ENCODE data around the gene PLEKHB2. TPM values are rescaled to one million over a fixed set of nuclear protein-coding genes. Genes with fewer than 3 reads are reported as not detected.

PLEKHB2 gene
- total and polyA plus RNA-seq, 10 of the 15 experiments (the other 5 are each of a cell fraction or from before 2014, with no cell fraction given): 12.3 to 55.6 (median 26.2) TPM

DNA sequence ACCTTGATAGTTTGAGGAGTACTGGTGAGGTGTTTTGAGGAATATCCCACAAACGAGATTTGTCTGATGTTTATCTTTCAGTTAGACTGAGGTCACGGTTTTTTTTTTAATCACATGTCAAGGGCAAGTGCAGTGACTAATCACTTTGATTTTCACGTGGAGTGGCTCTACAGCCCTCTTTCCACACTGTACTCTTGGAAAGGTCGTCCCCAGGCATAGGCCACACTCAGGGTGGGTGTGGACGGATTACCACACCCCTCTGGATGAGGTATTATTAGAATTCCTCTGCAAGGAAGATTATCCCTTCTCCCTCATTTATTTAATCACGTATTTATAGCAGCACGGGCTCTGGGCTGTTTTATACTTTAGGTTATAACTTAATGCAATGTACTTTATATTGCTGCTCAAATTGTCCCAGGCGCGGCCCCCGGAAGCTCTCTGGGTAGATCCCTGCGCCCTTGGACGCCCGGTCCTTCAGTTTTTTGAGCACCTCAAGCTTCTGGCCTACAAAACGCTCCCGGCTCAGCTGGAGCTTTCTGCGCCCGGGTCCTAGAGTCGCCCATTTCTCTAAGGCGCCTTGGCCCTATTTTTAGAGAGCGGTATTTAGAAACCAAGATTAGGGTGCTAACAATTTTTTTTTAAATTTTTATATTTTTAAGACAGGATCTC is 515 bp upstream of the PLEKHB2 start (continued):
- no peak for TF ChIP-seq RBBP5 (conservative IDR thresholded peaks at IDR 0.05)
- TF ChIP-seq, protein P1, sequence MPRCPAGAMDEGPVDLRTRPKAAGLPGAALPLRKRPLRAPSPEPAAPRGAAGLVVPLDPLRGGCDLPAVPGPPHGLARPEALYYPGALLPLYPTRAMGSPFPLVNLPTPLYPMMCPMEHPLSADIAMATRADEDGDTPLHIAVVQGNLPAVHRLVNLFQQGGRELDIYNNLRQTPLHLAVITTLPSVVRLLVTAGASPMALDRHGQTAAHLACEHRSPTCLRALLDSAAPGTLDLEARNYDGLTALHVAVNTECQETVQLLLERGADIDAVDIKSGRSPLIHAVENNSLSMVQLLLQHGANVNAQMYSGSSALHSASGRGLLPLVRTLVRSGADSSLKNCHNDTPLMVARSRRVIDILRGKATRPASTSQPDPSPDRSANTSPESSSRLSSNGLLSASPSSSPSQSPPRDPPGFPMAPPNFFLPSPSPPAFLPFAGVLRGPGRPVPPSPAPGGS (IDR thresholded peaks at IDR 0.05; ENCODE audit: borderline replicate concordance, insufficient read depth, low read depth, low read length, poor library complexity, severe bottlenecking): no peak
- no peak; the same call in 1 of the 2 replicates for TF ChIP-seq RAD51 (IDR thresholded peaks at IDR 0.05)
- TF ChIP-seq SMAD5 (IDR thresholded peaks at IDR 0.05; ENCODE audit: low read depth): no peak
- TF ChIP-seq DPF2 (IDR thresholded peaks at IDR 0.05): no peak
- TF ChIP-seq RELA (IDR thresholded peaks at IDR 0.05; ENCODE audit: borderline replicate concordance, partially characterized antibody): no peak
- peak; percentile 40 for TF ChIP-seq MEF2B (IDR thresholded peaks at IDR 0.05; ENCODE audit: partially characterized antibody, poor library complexity, severe bottlenecking)
- TF ChIP-seq ZNF384 (IDR thresholded peaks at IDR 0.05; ENCODE audit: borderline replicate concordance, low read depth, low read length): peak; percentile 57; the same call in 1 of the 2 replicates
- TF ChIP-seq SMARCA5 (IDR thresholded peaks at IDR 0.05): no peak
- no peak for TF ChIP-seq MTA2 (IDR thresholded peaks at IDR 0.05; ENCODE audit: low read depth)
- TF ChIP-seq NBN (IDR thresholded peaks at IDR 0.05): peak; percentile 37; the same call in 1 of the 2 replicates
- TF ChIP-seq, protein P2, sequence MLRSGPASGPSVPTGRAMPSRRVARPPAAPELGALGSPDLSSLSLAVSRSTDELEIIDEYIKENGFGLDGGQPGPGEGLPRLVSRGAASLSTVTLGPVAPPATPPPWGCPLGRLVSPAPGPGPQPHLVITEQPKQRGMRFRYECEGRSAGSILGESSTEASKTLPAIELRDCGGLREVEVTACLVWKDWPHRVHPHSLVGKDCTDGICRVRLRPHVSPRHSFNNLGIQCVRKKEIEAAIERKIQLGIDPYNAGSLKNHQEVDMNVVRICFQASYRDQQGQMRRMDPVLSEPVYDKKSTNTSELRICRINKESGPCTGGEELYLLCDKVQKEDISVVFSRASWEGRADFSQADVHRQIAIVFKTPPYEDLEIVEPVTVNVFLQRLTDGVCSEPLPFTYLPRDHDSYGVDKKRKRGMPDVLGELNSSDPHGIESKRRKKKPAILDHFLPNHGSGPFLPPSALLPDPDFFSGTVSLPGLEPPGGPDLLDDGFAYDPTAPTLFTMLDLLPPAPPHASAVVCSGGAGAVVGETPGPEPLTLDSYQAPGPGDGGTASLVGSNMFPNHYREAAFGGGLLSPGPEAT (IDR thresholded peaks at IDR 0.05; ENCODE audit: low read depth): peak; percentile 99
- no peak for TF ChIP-seq GATAD2B (conservative IDR thresholded peaks at IDR 0.05; ENCODE audit: low read depth)
- TF ChIP-seq SUPT20H (IDR thresholded peaks at IDR 0.05; ENCODE audit: borderline replicate concordance, control insufficient read depth, low read depth, low read length): no peak

Data from GM12878 (cell line).